HG02642 (cell line): ENCODE results near the gene CABLES2.

Experiments used
- ATAC-seq: cut with Tn5 transposase; IDR thresholded peaks from one replicate; pipeline ENCODE4 v1.9.1; 2021; ENCODE audit warnings: mild to moderate bottlenecking; ENCODE audit not compliant: unreplicated experiment, poor library complexity

CABLES2 gene

DNA sequence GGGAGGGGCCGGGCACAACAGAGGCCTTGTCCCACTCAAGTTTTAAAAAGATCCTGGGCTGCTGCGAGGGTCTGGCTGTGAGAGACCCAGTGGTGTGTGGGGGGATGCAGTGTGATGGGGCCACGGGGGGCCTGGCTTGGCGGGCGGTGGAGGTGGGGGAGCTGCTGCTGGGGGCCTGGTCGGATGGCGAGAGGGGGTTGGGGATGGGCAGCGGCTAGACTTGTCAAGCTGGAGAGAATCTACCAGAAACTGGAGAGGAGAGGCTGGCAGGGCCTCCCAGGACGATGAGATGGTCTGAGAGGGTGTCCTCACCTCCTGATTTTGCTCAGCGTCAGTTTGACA is 15.0 kb downstream of the CABLES2 start:
- no peak for ATAC-seq

DNA sequence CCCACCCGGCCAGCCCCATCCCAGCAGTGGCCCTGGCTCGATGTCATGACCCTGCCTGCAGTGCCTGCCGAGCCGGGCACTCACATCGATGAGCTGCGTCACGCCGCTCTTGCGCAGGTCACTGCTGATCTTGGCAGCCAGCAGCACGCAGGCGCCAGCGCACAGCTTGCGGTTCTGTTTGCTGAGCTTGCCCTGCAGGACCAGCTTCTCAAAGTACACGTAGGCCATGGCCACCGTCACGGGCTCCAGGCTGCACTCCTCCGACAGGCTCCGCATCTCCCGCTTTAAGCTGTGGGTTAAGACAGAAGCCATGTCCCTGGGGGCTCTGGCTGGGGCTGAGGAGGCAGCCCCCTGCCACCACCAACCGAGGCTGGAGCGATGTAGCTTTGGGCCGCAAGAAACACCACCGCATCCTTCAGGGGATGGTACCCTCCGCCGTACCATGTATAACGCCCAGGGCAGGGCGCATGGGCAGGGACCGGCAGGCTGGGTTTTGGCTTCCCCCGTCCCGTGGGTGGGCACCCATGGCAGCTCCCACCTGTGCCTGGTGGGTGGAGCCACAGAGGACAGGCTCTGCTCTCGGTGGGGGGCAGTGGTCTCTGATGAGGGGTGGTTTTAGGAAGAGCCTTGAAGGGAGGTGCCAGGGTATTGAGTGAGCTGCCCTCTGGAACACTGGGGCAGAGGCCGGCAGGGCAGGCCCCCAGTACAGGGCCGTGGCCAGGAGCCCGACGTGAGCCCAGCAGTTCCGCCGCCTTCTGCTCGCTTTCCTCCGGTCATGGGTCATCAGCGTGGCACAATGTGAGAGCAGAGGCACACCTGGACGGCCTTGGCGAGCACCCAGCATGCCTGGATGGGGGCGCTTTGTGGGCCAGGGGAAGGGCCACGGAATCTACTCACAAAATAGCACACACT is 15.7 kb downstream of the CABLES2 start:
- no peak for ATAC-seq

GRCh38 chr20:62390317-62391164 is 16.5 kb downstream of the CABLES2 start:
- ATAC-seq: no peak

- ATAC-seq: no peak
Observed at GRCh38 chr20:62389601-62390087, 17.4 kb downstream of the CABLES2 start.

DNA sequence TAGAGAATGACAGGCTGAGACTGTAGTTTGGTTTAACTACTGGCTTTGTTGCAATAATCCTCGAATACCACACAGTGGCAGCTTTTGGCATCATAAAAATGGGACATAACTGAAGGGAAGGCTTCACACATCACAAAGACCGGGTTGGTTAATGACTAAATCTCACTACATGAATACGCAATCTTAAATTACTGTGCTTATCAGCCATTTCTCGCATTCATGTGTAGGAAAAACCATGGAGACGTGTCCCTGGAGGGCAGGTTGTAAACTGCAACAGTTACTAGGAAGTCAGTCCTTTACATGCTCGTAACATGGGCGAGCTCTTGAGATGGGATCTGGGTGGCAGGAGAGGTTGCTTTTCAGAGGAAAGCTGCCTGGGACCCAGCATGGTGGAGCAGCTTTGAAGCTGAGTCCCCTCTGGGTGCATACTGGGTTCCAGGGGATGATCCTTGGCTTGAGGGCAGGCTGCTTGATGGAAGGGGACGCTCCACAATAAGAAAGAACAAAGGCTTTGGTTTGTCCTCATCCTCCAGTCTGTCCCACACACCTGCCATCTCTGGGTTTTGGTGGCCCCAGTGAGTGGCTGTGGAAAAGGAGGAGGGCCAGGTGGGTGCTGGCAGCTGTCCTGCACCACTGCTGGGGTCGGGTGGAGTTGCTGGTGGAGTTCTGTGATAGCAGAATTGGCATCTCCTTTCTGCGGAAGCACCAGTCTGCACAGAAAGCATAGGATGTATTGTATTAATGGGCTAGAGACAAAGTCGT is 18.1 kb downstream of the CABLES2 start:
- ATAC-seq: no peak

DNA sequence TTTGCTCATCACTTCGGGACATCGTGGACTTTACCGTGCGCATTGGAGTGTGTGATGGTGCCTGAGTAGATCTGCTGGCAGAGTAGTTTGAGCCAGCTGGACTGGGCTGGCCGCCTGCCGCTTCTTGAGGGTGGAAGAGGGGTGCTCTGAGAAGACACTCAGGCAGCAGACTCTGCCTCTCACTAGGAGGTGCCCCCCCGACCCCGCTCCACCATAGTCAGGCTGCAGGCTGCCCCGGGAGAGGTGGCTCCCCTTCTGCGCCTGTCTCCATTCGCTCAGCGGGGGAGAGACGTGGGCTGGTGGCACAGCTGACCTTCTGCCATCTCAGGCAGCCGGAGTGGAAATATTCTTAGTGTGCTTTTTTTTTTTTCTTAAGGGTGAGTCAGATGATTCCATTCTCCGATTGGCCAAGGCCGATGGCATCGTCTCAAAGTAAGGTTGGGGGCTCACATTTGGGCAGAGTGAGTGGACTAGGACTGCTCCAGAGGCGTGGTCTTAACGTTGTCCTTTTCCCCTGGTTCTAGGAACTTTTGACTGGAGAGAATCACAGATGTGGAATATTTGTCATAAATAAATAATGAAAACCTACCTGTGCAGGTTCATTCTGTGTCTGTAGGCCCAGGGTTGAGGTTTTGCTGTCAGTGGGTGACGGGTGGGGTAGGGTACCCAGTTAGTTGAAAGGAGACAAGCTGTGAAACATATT is 19.0 kb downstream of the CABLES2 start:
- no peak for ATAC-seq

DNA sequence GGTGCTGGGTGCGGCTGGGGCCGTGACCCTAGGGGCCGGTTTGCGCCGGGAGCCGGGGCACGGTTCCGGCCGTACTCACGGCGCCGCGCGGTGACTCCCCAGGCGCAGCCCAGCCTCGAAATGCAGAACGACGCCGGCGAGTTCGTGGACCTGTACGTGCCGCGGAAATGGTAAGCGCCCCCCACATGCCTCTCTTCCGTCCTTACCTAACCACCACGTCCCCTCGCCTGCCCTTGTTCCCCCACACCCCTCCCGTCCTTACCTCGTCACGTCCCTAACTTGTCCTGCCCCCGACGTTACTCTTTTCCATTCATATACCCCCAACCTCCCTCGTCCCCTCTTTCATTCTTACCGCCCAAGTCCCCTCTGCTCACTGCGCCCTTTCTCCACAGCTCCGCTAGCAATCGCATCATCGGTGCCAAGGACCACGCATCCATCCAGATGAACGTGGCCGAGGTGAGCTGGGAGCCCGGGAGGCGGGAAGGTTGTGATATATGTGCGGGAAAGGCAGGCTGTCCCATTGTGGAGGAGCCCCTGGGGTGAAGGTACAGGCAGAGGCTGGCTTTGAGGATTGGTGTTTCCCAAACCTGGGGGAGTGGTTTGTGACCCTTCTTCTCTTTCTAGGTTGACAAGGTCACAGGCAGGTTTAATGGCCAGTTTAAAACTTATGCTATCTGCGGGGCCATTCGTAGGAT is 19.7 kb downstream of the CABLES2 start:
- ATAC-seq: no peak

DNA sequence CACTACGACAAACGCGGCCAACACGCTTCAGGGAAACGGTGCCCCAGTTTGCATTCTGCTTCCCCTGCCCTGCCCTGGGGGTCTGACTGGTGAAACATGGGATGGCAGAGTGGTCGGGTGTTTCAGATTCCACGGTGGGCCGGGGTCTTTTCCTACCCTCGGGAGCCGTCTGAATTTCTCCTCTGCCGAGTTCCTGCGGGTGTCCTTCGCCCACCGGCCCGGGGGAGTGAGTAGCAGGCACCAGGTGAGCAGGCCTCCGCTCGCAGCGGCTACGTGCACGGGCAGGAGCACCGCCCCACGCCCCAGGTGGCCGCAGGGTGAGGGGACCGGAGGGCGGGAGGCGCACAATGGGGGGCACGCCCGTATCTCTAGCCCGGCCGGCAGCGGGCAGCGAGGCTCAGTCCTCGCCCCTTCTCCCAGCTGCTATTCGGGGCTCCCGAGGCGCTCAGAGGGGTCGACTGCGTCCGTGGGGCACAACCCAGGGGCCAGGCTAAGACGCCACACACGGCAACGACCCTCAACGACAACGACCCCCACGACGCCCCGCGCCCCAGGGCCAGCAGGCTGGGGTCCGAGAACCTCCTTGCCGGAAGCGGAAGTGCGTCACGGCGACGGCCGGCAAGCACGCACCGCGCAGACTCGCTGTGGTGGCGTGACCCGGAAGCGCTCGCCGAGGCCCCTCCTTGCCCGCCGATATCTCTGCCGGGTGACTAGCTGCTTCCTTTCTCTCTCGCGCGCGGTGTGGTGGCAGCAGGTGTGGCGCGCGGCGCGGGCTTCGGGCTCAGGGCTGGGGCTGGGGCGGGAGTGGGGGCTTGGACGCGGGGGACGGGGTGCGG is 20.5 kb downstream of the CABLES2 start, which contains the start of gene RPS21:
Gene RPS21, plus strand, starts transcription at position 721 of the 836 bp plus-strand sequence. CDS start 236 bp downstream, outside the sequence.
- peak; percentile 84 for ATAC-seq

- ATAC-seq: peak; percentile 54
Observed at GRCh38 chr20:62382306-62383198, 24.5 kb downstream of the CABLES2 start.

DNA sequence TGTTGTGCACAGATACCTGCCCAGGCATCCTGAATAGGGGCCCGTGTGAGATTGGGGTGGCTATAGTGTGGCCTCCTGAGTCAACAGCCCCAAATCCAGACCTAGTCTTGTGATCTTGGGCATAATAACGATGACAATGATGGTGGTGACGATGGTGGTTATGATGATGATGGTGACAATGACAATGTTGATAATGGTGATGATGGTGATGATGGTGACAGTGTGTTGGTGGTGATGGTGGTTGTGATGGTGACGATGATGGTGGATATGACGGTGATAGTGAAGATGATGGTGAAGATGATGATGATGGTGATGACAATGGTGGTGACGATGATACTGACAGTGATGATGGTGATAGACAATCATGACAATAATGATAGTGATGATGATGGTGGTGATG is 25.2 kb downstream of the CABLES2 start:
- no peak for ATAC-seq

DNA sequence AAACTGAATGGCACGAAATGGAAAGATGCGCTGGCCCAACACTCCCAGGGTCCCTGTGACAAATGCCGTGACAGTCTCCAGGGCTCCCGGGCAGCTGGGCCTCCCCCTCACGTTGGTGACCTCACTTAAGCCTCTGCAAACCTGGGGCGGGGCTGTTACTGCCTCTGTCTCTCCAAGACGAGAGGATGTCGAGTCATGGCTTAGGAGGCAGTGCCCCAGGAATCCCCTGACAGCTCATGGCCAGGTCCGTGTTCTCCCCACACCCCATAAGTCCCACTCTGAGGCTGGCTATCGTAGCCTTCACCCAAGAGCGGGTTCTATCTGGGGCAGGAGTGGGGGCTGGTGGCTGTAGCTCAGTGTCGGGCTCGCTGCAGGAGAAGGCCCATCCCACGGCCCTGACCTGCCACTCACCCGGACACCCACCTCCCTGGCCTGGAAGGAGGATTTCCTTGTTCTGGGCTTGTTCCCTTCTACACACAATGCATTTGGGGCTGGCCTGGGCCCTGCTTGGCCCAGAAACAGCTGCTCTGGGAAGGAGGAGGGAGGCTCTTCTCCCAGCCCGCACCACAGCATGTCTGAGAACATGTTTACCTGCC is 25.8 kb downstream of the CABLES2 start:
- no peak for ATAC-seq

- ATAC-seq: no peak
Observed at GRCh38 chr20:62378215-62378614, 28.9 kb downstream of the CABLES2 start.

DNA sequence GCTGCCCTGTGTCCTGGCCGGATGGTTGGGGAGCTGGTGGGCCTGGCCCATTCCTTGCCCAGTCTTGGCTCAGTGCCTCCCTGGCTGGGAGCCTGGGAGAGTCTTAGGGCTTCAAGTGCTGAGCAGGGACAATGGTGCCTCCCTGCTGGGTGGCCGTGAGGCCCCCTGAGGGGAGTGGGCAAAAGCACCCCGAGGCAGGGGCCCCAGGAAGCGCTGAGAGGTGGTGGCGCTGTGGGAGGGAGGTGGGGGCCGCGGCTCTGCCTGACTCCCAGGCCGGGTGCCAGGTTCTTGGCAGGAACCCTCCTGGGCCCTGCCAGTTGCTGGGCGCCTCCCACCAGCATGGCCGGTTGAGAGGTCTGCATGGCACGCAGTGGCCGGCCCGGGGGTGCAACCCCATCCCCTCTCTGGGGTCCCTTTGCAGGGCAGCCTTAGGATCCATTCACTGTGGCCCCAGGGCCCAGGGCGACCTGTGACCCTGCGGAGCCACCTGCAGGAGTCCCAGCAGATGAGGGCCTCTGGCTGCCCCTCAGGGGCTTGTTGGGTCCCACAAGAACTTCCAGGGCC is 29.4 kb downstream of the CABLES2 start:
- no peak for ATAC-seq

- ATAC-seq: no peak
Observed at GRCh38 chr20:62377064-62377461, 30.0 kb downstream of the CABLES2 start.

GRCh38 chr20:62376112-62377063 is 30.7 kb downstream of the CABLES2 start:
- no peak for ATAC-seq
